Adrenal gland (tissue), 12 donors: ENCODE results near the gene PHC3. TPM values are rescaled to one million over a fixed set of nuclear protein-coding genes. Genes with fewer than 3 reads are reported as not detected.

ENCODE experiments used
- DNase-seq, 7 donors: peaks; one replicate each; pipeline ENCODE4 v3.0.0-alpha.2; 2019 to 2020
- H3K27ac ChIP-seq, 5 donors: fragments of 200-600 bp; sonication (generic) in 4 of 5; 1 replicate in 3 of 5; 2 replicates in 2 of 5; pipeline versions ENCODE4 v1.5.1 to v1.8.0; 2016 to 2020; ENCODE audit warnings: mild to moderate bottlenecking in 1 of 5
- H3K27me3 ChIP-seq: fragments of 200-600 bp; 2 replicates; pipeline ENCODE4 v1.8.0; 2021
- H3K36me3 ChIP-seq, 2 donors: fragments of 200-600 bp; replicated peaks in 1 of 2; 1 replicate in 1 of 2; 2 replicates in 1 of 2; pipeline versions ENCODE4 v1.5.1 to v1.8.0; 2018 to 2022
- H3K4me1 ChIP-seq, 2 donors: fragments of 200-600 bp; replicated peaks in 1 of 2; 1 replicate in 1 of 2; 2 replicates in 1 of 2; pipeline versions ENCODE4 v1.5.1 to v1.8.0; 2018 to 2021
- H3K4me3 ChIP-seq, 4 donors: fragments of 200-600 bp; sonication (generic) in 3 of 4; one replicate each; pipeline ENCODE4 v1.5.1; 2016 to 2018
- H3K9me3 ChIP-seq, 3 donors: fragments of 200-600 bp; sonication (generic) in 1 of 3; replicated peaks in 1 of 3; 1 replicate in 2 of 3; 2 replicates in 1 of 3; pipeline versions ENCODE4 v1.5.1 to v1.8.0; 2016 to 2021
- CTCF ChIP-seq, 6 experiments: fragments of 450-650 bp in 4 of 6; fragments of 200-600 bp in 2 of 6; sonication (generic) in 1 of 6; IDR thresholded peaks; 1 replicate in 5 of 6; 2 replicates in 1 of 6; pipeline versions ENCODE4 v1.5.1 to v1.8.0; 2016 to 2021; ENCODE audit warnings: antibody characterized with exemption in 6 of 6, mild to moderate bottlenecking in 2 of 6, moderate library complexity in 1 of 6
- POLR2A ChIP-seq, 2 donors: fragments of 450-650 bp; IDR thresholded peaks; one replicate each; pipeline ENCODE4 v1.6.1; 2017; ENCODE audit warnings: antibody characterized with exemption in 2 of 2, mild to moderate bottlenecking in 2 of 2, moderate library complexity in 1 of 2
- WGBS, 4 donors: extraction: QIAGEN DNeasy Blood & Tissue Kit in 2 of 4; methylation state at CpG; one replicate each; pipeline versions ENCODE4 v1.1.5 to v1.1.7; 2013 to 2017; 5-methylcytosine and 5-hydroxymethylcytosine counted together
- intact Hi-C, 2 donors: fragments of 100-400 bp; cut with DNase I; formaldehyde crosslinking; loops; one replicate each; pipeline versions ENCODE4 v1.14.1 to v1.15.0; 2022 to 2023
- polyA plus RNA-seq, 3 donors: library from polyadenylated mRNA; stranded (reverse); fragments of 200-250 nt in 2 of 3; fragments of 350-450 nt in 1 of 3; fragmentation: Illumina TruSeq in 1 of 3; extraction: RNeasy Lipid Tissue Mini Kit (QIAGEN cat#74804) in 1 of 3; gene quantifications; one replicate each; pipeline ENCODE4 v1.2.3, GENCODE V29; 2013 to 2014
- total RNA-seq, 9 donors: library from RNA; depleted of rRNA in 4 of 9; stranded (reverse); fragments of >200 nt in 4 of 9; fragments of 120-200 nt in 1 of 9; fragmentation: NEBNext Ultra II Directional in 1 of 9; extraction: Animal tissue kit (Norgen Biotek cat#: 25700) in 1 of 9; gene quantifications; one replicate each; pipeline versions ENCODE4 v1.1.0 to v1.2.4, GENCODE V29; 2013 to 2023
- donor health status: healthy with polysubstance abuse.
- donor health status: Bipolar disorder and iron deficiency.
- donor health status: DM: yes; HTN: yes; CAD: no.
- donor health status: DM: no; HTN: no; CAD: no.
- donor health status: DM: no; HTN: no; CAD: no.
- donor health status: DM: yes; HTN: yes; CAD: no.

The PHC3 gene
- total and polyA plus RNA-seq, 12 donors: 4.4 to 112 (median 53.0) TPM

DNA sequence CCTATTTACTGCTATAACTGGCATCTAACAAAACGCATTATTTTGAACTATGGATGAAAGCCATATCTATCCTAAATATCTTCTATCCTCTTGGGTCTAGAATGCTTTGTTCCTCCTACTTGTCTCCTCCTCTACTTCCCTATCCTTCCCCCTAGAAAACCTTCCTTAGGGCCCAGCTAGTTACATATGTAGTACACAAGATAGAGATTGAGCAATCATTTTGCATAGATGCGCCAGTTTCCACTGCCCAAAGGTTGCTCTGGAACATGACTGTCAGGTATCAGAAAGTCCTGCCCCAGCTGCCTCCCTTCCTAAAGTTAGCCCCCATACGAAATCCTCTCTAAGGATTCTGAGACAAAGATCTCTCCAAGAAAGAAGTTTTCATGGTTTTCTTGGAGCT, 88.6 kb downstream of the PHC3 start:
- Histone ChIP-seq H3K4me1 (no peaks in the 10 kb centered on the region), H3K27me3 (no peaks in the 10 kb centered on the region), H3K4me3 (no peak overlapping the region), H3K9me3 (no peaks in the 10 kb centered on the region), H3K27ac (no peak overlapping the region), H3K36me3 (peaks cover 0 to 43% of the 10 kb centered on the region in 2 donors)
- intact Hi-C loops: loop anchor here in 1 of 2 donors (10.0 kb wide), 1 partner anchor 108 kb away; no protein-coding TSS in a partner anchor
- no peak for DNase-seq
- TF ChIP-seq POLR2A (IDR thresholded peaks at IDR 0.05) (no peak), CTCF (IDR thresholded peaks at IDR 0.05) (no peak)
- 94 to 99% (median 97%) methylated on average over 3 of the region's 3 CpGs for WGBS, 4 donors

GRCh38 chr3:170090601-170090981, 90.9 kb downstream of the PHC3 start:
- Histone ChIP-seq H3K9me3 (no peaks in the 10 kb centered on the region), H3K27ac (no peak overlapping the region), H3K36me3 (peaks cover 0 to 30% of the 10 kb centered on the region in 2 donors), H3K27me3 (no peaks in the 10 kb centered on the region), H3K4me3 (no peak overlapping the region), H3K4me1 (no peaks in the 10 kb centered on the region)
- intact Hi-C loops: loop anchor here in 1 of 2 donors (10.0 kb wide), 1 partner anchor 106 kb away; no protein-coding TSS in a partner anchor
- no peak for DNase-seq
- TF ChIP-seq POLR2A (IDR thresholded peaks at IDR 0.05): no peak
- TF ChIP-seq CTCF (IDR thresholded peaks at IDR 0.05): no peak

DNA sequence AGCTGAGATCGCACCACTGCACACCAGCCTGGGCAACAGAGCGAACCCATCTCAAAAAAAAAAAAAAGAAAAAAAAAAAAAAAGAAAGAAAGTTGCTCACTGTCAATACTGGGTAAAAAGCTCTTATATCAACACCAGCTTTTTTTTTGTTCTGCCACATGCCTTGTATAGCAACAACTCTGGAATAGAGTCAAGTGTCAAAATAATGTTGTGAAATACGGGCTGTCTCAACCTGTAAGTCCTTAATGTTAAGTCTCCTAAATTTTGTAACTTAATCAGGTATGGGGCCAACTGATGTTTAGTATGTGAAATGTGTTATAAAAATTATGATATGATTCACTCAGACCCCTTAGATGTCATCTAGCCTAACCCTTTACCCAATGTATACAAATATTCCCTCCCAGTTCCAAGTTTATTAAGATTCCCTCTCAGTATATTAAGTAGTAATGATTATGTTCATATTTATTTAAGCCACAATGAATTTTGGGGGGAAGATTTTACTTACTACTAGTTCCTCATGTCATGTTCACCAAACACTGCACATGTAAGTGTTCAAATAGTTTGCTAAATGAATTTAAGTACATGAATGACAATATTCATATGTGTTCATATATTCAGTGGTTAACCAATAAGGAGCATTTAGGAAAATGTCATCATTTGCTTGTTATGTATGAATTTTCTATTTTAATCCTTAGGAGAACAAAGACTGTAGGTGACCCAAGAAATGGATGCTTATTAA, 91.5 kb downstream of the PHC3 start:
- Histone ChIP-seq H3K27ac (no peak overlapping the region), H3K36me3 (peaks cover 0 to 26% of the 10 kb centered on the region in 2 donors), H3K4me3 (no peak overlapping the region), H3K4me1 (no peaks in the 10 kb centered on the region), H3K9me3 (no peaks in the 10 kb centered on the region), H3K27me3 (no peaks in the 10 kb centered on the region)
- no peak for DNase-seq
- TF ChIP-seq POLR2A (IDR thresholded peaks at IDR 0.05) (no peak), CTCF (IDR thresholded peaks at IDR 0.05) (no peak)
- 94 to 98% (median 96%) methylated on average over 3 of the region's 3 CpGs for WGBS, 4 donors
- intact Hi-C loops: loop anchor here in 1 of 2 donors (10.0 kb wide), 1 partner anchor 105 kb away; no protein-coding TSS in a partner anchor

DNA sequence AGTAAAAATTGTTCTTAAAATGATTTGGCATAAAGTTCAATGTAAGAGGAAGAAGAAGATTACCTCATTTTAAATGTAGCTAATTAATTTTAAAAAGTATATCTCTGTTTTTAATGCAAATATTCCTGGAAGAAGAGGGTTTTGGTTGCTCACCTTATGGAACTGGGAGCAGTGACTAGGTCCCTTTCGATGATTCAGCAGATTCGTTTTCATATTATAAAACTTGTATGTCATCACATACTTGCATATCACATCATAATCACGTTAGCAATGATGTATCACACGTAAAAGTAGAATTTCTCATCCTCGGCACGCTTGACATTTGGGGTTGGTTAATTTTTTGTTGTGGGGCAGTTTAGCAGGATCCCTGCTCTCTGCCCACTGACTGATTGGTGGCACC, 96.1 kb downstream of the PHC3 start:
- no peak overlapping the region for H3K27ac ChIP-seq
- intact Hi-C loops: no loop called here
- H3K9me3 ChIP-seq: no peaks in the 10 kb centered on the region
- H3K4me3 ChIP-seq: no peak overlapping the region
- 91 to 96% (median 94%) methylated on average over 6 of the region's 6 CpGs for WGBS, 4 donors
- no peak for TF ChIP-seq POLR2A (IDR thresholded peaks at IDR 0.05)
- TF ChIP-seq CTCF (IDR thresholded peaks at IDR 0.05): no peak
- H3K36me3 ChIP-seq: peaks cover 0 to 15% of the 10 kb centered on the region in 2 donors
- no peaks in the 10 kb centered on the region for H3K27me3 ChIP-seq
- DNase-seq: no peak
- H3K4me1 ChIP-seq: no peaks in the 10 kb centered on the region
